Esophagus squamous epithelium (tissue), 5 donors: ENCODE data around the gene RPS6KC1. TPM values are rescaled to one million over a fixed set of nuclear protein-coding genes. Genes with fewer than 3 reads are reported as not detected.
"Not testable (repeated sequence)": the region's sequence is repeated elsewhere in the genome, so short reads cannot be mapped to it uniquely, and the experiment has no call there.

Experiments used
- DNase-seq: peaks from one replicate; lab custom pipeline; 2025; lab: John Stamatoyannopoulos, UW
- H3K27ac ChIP-seq, 4 donors: fragments of 200-600 bp; sonication (generic); one replicate each; pipeline ENCODE4 v1.5.1; 2016 to 2019; ENCODE audit warnings: mild to moderate bottlenecking in 1 of 4
- H3K27me3 ChIP-seq, 4 donors: fragments of 200-600 bp; sonication (generic); 1 replicate in 3 of 4; 2 replicates in 1 of 4; pipeline versions ENCODE4 v1.5.1 to v1.6.0; 2017 to 2021; ENCODE audit warnings: antibody characterized with exemption in 1 of 4
- H3K36me3 ChIP-seq, 3 donors: fragments of 200-600 bp; sonication (generic); one replicate each; pipeline ENCODE4 v1.5.1; 2016 to 2019
- H3K4me1 ChIP-seq, 3 donors: fragments of 200-600 bp; sonication (generic); one replicate each; pipeline ENCODE4 v1.5.1; 2017 to 2019
- H3K4me3 ChIP-seq, 4 donors: fragments of 200-600 bp; sonication (generic); 1 replicate in 3 of 4; 2 replicates in 1 of 4; pipeline ENCODE4 v1.5.1; 2016 to 2019; ENCODE audit warnings: mild to moderate bottlenecking in 2 of 4, moderate library complexity in 1 of 4
- H3K9me3 ChIP-seq, 3 donors: fragments of 200-600 bp; sonication (generic); one replicate each; pipeline ENCODE4 v1.5.1; 2016 to 2019
- CTCF ChIP-seq, 6 experiments: fragments of 450-650 bp in 4 of 6; fragments of 200-600 bp in 2 of 6; sonication (generic) in 2 of 6; IDR thresholded peaks; one replicate each; pipeline ENCODE4 v1.5.1; 2016 to 2019; ENCODE audit warnings: antibody characterized with exemption in 6 of 6, mild to moderate bottlenecking in 4 of 6, moderate library complexity in 4 of 6
- POLR2A ChIP-seq, 4 donors: fragments of 450-650 bp; IDR thresholded peaks; one replicate each; pipeline ENCODE4 v1.6.1; 2017; ENCODE audit warnings: antibody characterized with exemption in 4 of 4, mild to moderate bottlenecking in 4 of 4, moderate library complexity in 3 of 4
- WGBS, 2 donors: methylation state at CpG; one replicate each; pipeline ENCODE4 v1.1.5; 2018; 5-methylcytosine and 5-hydroxymethylcytosine counted together
- intact Hi-C: fragments of 100-400 bp; cut with DNase I; formaldehyde crosslinking; loops from one replicate; pipeline ENCODE4 v1.15.0; 2022
- total RNA-seq, 4 donors: library from RNA; depleted of rRNA; stranded (reverse); fragments of >200 nt; gene quantifications; one replicate each; pipeline ENCODE4 v1.1.0, GENCODE V29; 2016
- donor health status: DM: yes; HTN: yes; CAD: no.

RPS6KC1 gene
- total RNA-seq, 4 donors from 2014 or later = 7.4 to 16.8 (median 13.7) TPM

GRCh38 chr1:213154056-213154685 is 103.1 kb downstream of the RPS6KC1 start:
- TF ChIP-seq POLR2A (IDR thresholded peaks at IDR 0.05) (no peak), CTCF (IDR thresholded peaks at IDR 0.05) (no peak)
- H3K4me1 ChIP-seq = peaks cover 0 to 3% (median 0%) of the 10 kb centered on the region in 3 donors
- H3K9me3 ChIP-seq = no peaks in the 10 kb centered on the region
- DNase-seq = no peak
- no peak overlapping the region for H3K27ac ChIP-seq
- WGBS, 2 donors = 57 to 77% methylated on average over 2 to 3 of the region's 3 CpGs
- H3K4me3 ChIP-seq = no peak overlapping the region
- intact Hi-C loops = no loop called here
- H3K27me3 ChIP-seq = no peaks in the 10 kb centered on the region
- H3K36me3 ChIP-seq = no peaks in the 10 kb centered on the region

- no peak for TF ChIP-seq POLR2A (IDR thresholded peaks at IDR 0.05)
- TF ChIP-seq CTCF (IDR thresholded peaks at IDR 0.05) = no peak
- intact Hi-C loops = no loop called here
- no peaks in the 10 kb centered on the region for H3K9me3 ChIP-seq
- no peaks in the 10 kb centered on the region for H3K27me3 ChIP-seq
- no peak overlapping the region for H3K27ac ChIP-seq
- no peak for DNase-seq
- no peak overlapping the region for H3K4me3 ChIP-seq
- H3K4me1 ChIP-seq = peaks cover 0 to 3% (median 0%) of the 10 kb centered on the region in 3 donors
- H3K36me3 ChIP-seq = no peaks in the 10 kb centered on the region
- 79 to 85% methylated on average over 5 of the region's 5 CpGs for WGBS, 2 donors
Observed at GRCh38 chr1:213159376-213159775, 108.3 kb downstream of the RPS6KC1 start.

GRCh38 chr1:213160442-213160841 is 109.4 kb downstream of the RPS6KC1 start:
- H3K27me3 ChIP-seq, H3K4me3 ChIP-seq, H3K27ac ChIP-seq, intact Hi-C loops, DNase-seq, H3K4me1 ChIP-seq, H3K9me3 ChIP-seq, H3K36me3 ChIP-seq: not testable (repeated sequence)
- 86 to 100% methylated on average over 2 of the region's 2 CpGs for WGBS, 2 donors

GRCh38 chr1:213162338-213162737 is 111.3 kb downstream of the RPS6KC1 start:
- no peak overlapping the region for H3K4me3 ChIP-seq
- H3K27ac ChIP-seq = no peak overlapping the region
- no peak for TF ChIP-seq POLR2A (IDR thresholded peaks at IDR 0.05)
- no peak for TF ChIP-seq CTCF (IDR thresholded peaks at IDR 0.05)
- WGBS, 2 donors = 67 to 81% methylated on average over 1 to 2 of the region's 2 CpGs
- intact Hi-C loops = no loop called here
- no peaks in the 10 kb centered on the region for H3K27me3 ChIP-seq
- peaks cover 0 to 3% (median 0%) of the 10 kb centered on the region in 3 donors for H3K4me1 ChIP-seq
- H3K36me3 ChIP-seq = no peaks in the 10 kb centered on the region
- no peaks in the 10 kb centered on the region for H3K9me3 ChIP-seq
- no peak for DNase-seq

- Histone ChIP-seq H3K4me1 (peaks cover 0 to 3% (median 0%) of the 10 kb centered on the region in 3 donors), H3K27me3 (no peaks in the 10 kb centered on the region), H3K27ac (no peak overlapping the region), H3K4me3 (no peak overlapping the region), H3K36me3 (no peaks in the 10 kb centered on the region), H3K9me3 (no peaks in the 10 kb centered on the region)
- intact Hi-C loops = no loop called here
- DNase-seq = no peak
- WGBS, 2 donors = 52 to 65% methylated on average over 1 of the region's 1 CpG
- TF ChIP-seq POLR2A (IDR thresholded peaks at IDR 0.05) (no peak), CTCF (IDR thresholded peaks at IDR 0.05) (no peak)
Observed at GRCh38 chr1:213162862-213163261, 111.8 kb downstream of the RPS6KC1 start.
